Hippocampal formation (tissue), 2 donors: ENCODE results near the gene TMEM263.
A peak's percentile ranks its signal among the peaks of the same experiment; 100 is the strongest.
"Not testable (repeated sequence)": the region's sequence is repeated elsewhere in the genome, so short reads cannot be mapped to it uniquely, and the experiment has no call there.

Experiments used
- DNase-seq, 2 donors: peaks; one replicate each; lab custom pipeline; 2025; lab: John Stamatoyannopoulos, UW

Gene TMEM263

GRCh38 chr12:106986625-106987389 lies 31.1 kb downstream of the TMEM263 start, which contains the start of gene MTERF2:
Gene MTERF2, minus strand, starts transcription at chr12:106987146. Its CDS starts 8,432 bp downstream, at chr12:106978714.
- peak; percentile 92 to 95 for DNase-seq

GRCh38 chr12:106987846-106988245 lies 32.1 kb downstream of the TMEM263 start:
- no peak for DNase-seq

- no peak for DNase-seq
These were observed 39.0 kb downstream of the TMEM263 start for GRCh38 chr12:106994579-106995220.

- not testable (repeated sequence) for DNase-seq
These were observed 40.4 kb downstream of the TMEM263 start for GRCh38 chr12:106996102-106996501.

GRCh38 chr12:106997916-106998315 lies 42.2 kb downstream of the TMEM263 start:
- no peak for DNase-seq

- no peak for DNase-seq
These were observed 43.7 kb downstream of the TMEM263 start for GRCh38 chr12:106999446-106999845.

GRCh38 chr12:107002665-107003064 lies 47.0 kb downstream of the TMEM263 start:
- not testable (repeated sequence) for DNase-seq

- DNase-seq, result no peak
These were observed 51.7 kb downstream of the TMEM263 start for GRCh38 chr12:107007411-107007810.

- no peak for DNase-seq
These were observed 55.8 kb downstream of the TMEM263 start for GRCh38 chr12:107011519-107011918.

- DNase-seq, result no peak
These were observed 57.2 kb downstream of the TMEM263 start for GRCh38 chr12:107012736-107013425.

- no peak for DNase-seq
These were observed 58.3 kb downstream of the TMEM263 start for GRCh38 chr12:107014055-107014454.

GRCh38 chr12:107017042-107017441 lies 61.3 kb downstream of the TMEM263 start:
- DNase-seq, result no peak

GRCh38 chr12:107019546-107019945 lies 63.8 kb downstream of the TMEM263 start:
- DNase-seq, result no peak
